Osteoblast (primary cell): ENCODE results near the gene FSTL4. TPM values are rescaled to one million over a fixed set of nuclear protein-coding genes. Genes with fewer than 3 reads are reported as not detected.

Source experiments
- DNase-seq: peaks from one replicate; pipeline ENCODE4 v3.0.0; 2011; ENCODE audit warnings: low spot score, mixed read lengths; ENCODE audit not compliant: insufficient read length; ENCODE audit errors: missing footprints
- H2AFZ ChIP-seq: 2 replicates; pipeline ENCODE4 v1.6.0; 2011; ENCODE audit warnings: mild to moderate bottlenecking, low read length
- H3K27ac ChIP-seq: 2 replicates; pipeline ENCODE4 v1.5.1; 2011; ENCODE audit warnings: mild to moderate bottlenecking, low read depth, low read length, moderate library complexity
- H3K27me3 ChIP-seq: 2 replicates; pipeline ENCODE4 v1.6.0; 2012; ENCODE audit warnings: mild to moderate bottlenecking, control low read depth, inconsistent platforms, low read length, moderate library complexity; ENCODE audit not compliant: insufficient read depth
- H3K36me3 ChIP-seq: 2 replicates; pipeline ENCODE4 v1.5.1; 2011; ENCODE audit warnings: mild to moderate bottlenecking, low read length, control low read depth, moderate library complexity; ENCODE audit not compliant: insufficient read depth
- H3K4me1 ChIP-seq: 2 replicates; pipeline ENCODE4 v1.5.1; 2011; ENCODE audit warnings: mild to moderate bottlenecking, low read length, control low read depth, moderate library complexity; ENCODE audit not compliant: insufficient read depth
- H3K4me2 ChIP-seq: 2 replicates; pipeline ENCODE4 v1.6.0; 2011; ENCODE audit warnings: mild to moderate bottlenecking, low read length; ENCODE audit not compliant: insufficient read depth
- H3K4me3 ChIP-seq: fragments of 200-600 bp; sonication (generic); 3 replicates; pipeline ENCODE4 v1.5.1; 2012; ENCODE audit warnings: mild to moderate bottlenecking, low read length, inconsistent platforms; ENCODE audit not compliant: insufficient read depth
- H3K79me2 ChIP-seq: 2 replicates; pipeline ENCODE4 v1.6.0; 2012; ENCODE audit warnings: mild to moderate bottlenecking, low read length, control low read depth, inconsistent platforms; ENCODE audit not compliant: insufficient read depth
- H3K9me3 ChIP-seq: 2 replicates; pipeline ENCODE4 v1.5.1; 2011; ENCODE audit warnings: low read depth, low read length, control low read depth
- H4K20me1 ChIP-seq: 2 replicates; pipeline ENCODE4 v1.6.0; 2012; ENCODE audit warnings: mild to moderate bottlenecking, low read length, control low read depth; ENCODE audit not compliant: insufficient read depth
- total RNA-seq: library from RNA; depleted of rRNA; stranded (reverse); fragments of >200 nt; gene quantifications from 2 replicates; pipeline ENCODE4 v1.2.3, GENCODE V29; 2012
- TF ChIP-seq, protein P1 (sequence below): IDR thresholded peaks from 2 replicates; pipeline ENCODE4 v1.5.1; 2011; ENCODE audit warnings: mild to moderate bottlenecking, low read depth, low read length, moderate library complexity; ENCODE audit errors: extremely low read depth

Gene FSTL4
- total RNA-seq, 1 donor: not detected

DNA sequence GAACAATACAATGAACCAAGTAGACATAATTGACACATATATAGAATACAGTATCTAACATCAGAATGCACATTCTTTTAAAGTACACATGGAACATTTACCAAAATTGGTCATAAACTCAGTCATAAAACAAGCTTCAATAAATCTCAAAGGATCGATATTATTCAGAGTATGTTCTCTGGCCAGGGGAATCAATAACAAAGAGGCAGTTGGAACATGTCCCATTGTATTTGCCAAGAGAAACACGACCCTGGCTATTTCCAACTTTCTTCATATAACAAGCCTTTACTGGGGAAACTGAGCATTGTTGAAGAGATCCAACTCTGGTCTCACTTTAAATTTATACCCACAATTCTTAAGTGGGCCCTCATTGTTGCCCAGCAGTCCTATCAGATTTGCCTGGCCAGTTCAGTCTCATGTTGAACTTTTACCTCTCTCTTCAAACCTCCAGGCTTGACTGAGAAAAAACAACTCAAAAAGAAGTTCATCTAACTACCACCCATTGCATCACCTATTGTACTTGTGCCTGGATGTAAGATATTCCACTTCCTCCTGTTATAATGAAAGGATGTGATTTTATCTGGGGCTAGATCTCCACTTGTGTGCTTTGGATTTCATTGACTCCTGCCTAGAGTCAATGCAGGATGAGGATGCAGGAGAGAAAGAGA lies 398.1 kb downstream of the FSTL4 start:
- Histone ChIP-seq H3K4me3 (no peak overlapping the region), H3K79me2 (no peaks in the 10 kb centered on the region), H3K36me3 (no peaks in the 10 kb centered on the region), H4K20me1 (no peaks in the 10 kb centered on the region), H3K4me1 (no peaks in the 10 kb centered on the region), H3K4me2 (no peak overlapping the region), H3K27ac (no peak overlapping the region), H3K9me3 (no peaks in the 10 kb centered on the region), H3K27me3 (peaks cover 8% of the 10 kb centered on the region), H2AFZ (no peak overlapping the region)
- DNase-seq: no peak
- TF ChIP-seq, protein P1, sequence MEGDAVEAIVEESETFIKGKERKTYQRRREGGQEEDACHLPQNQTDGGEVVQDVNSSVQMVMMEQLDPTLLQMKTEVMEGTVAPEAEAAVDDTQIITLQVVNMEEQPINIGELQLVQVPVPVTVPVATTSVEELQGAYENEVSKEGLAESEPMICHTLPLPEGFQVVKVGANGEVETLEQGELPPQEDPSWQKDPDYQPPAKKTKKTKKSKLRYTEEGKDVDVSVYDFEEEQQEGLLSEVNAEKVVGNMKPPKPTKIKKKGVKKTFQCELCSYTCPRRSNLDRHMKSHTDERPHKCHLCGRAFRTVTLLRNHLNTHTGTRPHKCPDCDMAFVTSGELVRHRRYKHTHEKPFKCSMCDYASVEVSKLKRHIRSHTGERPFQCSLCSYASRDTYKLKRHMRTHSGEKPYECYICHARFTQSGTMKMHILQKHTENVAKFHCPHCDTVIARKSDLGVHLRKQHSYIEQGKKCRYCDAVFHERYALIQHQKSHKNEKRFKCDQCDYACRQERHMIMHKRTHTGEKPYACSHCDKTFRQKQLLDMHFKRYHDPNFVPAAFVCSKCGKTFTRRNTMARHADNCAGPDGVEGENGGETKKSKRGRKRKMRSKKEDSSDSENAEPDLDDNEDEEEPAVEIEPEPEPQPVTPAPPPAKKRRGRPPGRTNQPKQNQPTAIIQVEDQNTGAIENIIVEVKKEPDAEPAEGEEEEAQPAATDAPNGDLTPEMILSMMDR: no peak

DNA sequence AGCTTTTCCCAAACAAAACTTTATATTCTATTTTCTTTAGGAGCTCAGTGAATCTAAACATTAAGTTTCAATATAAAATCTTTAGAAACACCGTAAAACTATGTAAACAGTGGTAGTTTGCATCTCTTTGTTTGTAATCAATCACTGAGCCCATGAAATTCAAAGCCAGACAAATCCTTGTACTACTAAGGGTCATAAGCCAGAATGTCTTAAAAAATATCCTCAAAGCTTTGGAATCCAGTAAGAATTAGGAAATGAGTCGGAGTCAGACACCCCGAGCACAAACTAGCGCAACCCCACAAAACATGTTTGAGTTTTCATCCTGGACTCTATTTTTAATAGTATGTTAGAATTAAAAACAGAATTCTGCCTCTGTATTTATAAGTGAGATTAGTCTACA lies 406.7 kb downstream of the FSTL4 start:
- Histone ChIP-seq H4K20me1 (no peaks in the 10 kb centered on the region), H3K4me1 (no peaks in the 10 kb centered on the region), H3K36me3 (no peaks in the 10 kb centered on the region), H3K27me3 (peaks cover 7% of the 10 kb centered on the region), H2AFZ (no peak overlapping the region), H3K4me2 (no peak overlapping the region), H3K4me3 (no peak overlapping the region), H3K9me3 (no peaks in the 10 kb centered on the region), H3K79me2 (no peaks in the 10 kb centered on the region), H3K27ac (no peak overlapping the region)
- DNase-seq: no peak
- TF ChIP-seq, protein P1: no peak

DNA sequence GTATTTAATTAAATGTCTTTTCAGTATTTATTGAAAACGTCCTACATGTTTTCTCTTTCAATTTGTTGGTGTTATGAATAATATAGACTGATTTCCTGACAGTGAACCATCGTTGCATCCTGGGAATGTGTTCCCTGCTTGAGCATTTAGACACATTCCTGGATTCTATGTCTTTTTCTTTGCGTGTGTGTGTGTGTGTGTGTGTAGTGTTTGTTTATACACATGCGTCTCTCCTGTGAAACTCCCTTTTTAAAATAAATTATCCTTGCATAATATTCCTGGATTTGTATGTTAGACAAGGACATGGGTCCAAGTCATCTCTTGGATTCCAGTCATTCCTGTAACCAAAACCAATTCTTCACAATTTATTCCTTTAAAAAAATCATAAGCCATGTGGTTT lies 407.1 kb downstream of the FSTL4 start:
- Histone ChIP-seq H3K36me3 (no peaks in the 10 kb centered on the region), H3K27me3 (peaks cover 7% of the 10 kb centered on the region), H3K4me3 (no peak overlapping the region), H3K9me3 (no peaks in the 10 kb centered on the region), H3K79me2 (no peaks in the 10 kb centered on the region), H4K20me1 (no peaks in the 10 kb centered on the region), H3K4me1 (no peaks in the 10 kb centered on the region), H2AFZ (no peak overlapping the region), H3K27ac (no peak overlapping the region), H3K4me2 (no peak overlapping the region)
- no peak for DNase-seq
- TF ChIP-seq, protein P1: no peak

DNA sequence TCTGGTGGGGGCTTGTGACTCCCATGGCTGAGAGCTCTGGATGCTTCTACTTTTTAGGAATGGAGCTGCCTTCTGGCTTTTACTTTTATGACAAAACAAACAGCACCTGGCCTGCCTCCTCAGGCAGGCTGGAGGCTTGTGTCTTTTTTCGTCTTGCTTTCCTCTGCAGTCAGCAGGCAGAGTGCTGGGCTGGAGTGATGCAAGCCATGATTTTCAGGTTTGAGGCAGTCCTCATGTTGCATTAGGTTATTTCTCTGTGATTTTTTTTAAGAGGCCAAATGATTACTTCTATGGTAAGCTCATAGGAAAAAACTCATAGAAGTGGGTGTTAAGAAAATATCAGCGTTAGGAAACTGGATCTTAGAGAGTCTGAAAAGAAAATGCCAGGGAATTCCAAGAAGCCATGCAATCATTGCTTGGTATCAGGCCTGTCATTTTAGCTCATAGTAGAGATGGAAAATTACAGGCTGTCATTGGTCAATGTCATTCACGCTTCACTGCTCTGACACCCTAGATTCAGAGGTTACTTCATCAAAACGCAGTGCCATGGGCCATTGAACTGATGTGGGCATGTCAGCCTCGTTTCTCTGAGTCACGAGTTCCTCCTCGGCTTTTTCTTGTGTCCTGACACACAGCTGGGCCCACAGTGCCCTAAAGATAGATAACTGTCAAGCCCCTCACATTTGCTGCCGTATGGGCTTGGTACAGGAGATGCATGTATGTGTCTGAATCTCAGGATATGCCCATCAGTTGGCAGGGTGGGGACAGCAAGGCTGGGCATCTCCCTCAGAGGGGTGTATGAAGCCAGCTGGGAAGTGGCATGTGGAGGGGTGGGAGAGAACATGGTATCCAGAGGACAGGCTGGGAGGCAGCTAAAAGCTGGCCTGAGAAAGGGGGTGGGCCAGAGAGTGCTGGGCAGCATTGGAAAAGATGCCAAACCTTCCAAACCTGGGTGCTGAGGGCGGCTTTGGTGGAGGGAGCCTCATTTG lies 408.7 kb downstream of the FSTL4 start:
- H3K4me1 ChIP-seq: no peaks in the 10 kb centered on the region
- H3K27me3 ChIP-seq: peaks cover 7% of the 10 kb centered on the region
- TF ChIP-seq, protein P1: no peak
- no peak overlapping the region for H2AFZ ChIP-seq
- H3K27ac ChIP-seq: no peak overlapping the region
- H3K79me2 ChIP-seq: no peaks in the 10 kb centered on the region
- no peaks in the 10 kb centered on the region for H4K20me1 ChIP-seq
- H3K4me2 ChIP-seq: no peak overlapping the region
- H3K9me3 ChIP-seq: no peaks in the 10 kb centered on the region
- no peaks in the 10 kb centered on the region for H3K36me3 ChIP-seq
- DNase-seq: no peak
- no peak overlapping the region for H3K4me3 ChIP-seq
